Measurements from ENCODE around the gene NDST4.

The NDST4 gene

DNA sequence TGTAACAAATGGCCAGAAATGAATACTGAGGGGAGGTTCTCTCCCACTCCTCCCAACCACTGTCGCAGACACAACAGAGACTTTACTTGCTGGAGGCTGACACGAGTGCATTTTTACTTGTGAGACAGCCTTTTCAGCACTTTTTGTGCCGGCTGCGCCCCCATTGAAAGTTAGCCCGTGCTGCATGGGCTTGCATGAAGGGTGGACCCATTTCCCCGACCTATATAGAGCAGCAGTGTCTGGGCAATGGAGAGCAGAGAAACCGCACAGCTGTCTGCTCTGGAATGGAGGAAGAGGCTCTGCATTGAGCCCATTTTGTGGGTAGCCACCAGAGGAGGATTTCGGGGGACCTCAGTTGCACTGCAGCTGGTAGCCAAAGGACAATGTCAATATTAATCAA lies 306.1 kb downstream of the NDST4 start:
- H3K27me3 Mint-ChIP-seq (ENCODE audit: low read depth): no peaks in the 10 kb centered on the region
- H3K36me3 Mint-ChIP-seq (ENCODE audit: low read depth): no peaks in the 10 kb centered on the region
- H3K4me3 Mint-ChIP-seq: no peak overlapping the region
- H3K27ac Mint-ChIP-seq: no peak overlapping the region
- peaks cover 7% of the 10 kb centered on the region for H3K4me1 Mint-ChIP-seq
- H3K9me3 Mint-ChIP-seq: no peaks in the 10 kb centered on the region
- TF ChIP-seq, protein P1, sequence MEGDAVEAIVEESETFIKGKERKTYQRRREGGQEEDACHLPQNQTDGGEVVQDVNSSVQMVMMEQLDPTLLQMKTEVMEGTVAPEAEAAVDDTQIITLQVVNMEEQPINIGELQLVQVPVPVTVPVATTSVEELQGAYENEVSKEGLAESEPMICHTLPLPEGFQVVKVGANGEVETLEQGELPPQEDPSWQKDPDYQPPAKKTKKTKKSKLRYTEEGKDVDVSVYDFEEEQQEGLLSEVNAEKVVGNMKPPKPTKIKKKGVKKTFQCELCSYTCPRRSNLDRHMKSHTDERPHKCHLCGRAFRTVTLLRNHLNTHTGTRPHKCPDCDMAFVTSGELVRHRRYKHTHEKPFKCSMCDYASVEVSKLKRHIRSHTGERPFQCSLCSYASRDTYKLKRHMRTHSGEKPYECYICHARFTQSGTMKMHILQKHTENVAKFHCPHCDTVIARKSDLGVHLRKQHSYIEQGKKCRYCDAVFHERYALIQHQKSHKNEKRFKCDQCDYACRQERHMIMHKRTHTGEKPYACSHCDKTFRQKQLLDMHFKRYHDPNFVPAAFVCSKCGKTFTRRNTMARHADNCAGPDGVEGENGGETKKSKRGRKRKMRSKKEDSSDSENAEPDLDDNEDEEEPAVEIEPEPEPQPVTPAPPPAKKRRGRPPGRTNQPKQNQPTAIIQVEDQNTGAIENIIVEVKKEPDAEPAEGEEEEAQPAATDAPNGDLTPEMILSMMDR (IDR thresholded peaks at IDR 0.05; ENCODE audit: unreplicated experiment in 3 of 3): no peak

DNA sequence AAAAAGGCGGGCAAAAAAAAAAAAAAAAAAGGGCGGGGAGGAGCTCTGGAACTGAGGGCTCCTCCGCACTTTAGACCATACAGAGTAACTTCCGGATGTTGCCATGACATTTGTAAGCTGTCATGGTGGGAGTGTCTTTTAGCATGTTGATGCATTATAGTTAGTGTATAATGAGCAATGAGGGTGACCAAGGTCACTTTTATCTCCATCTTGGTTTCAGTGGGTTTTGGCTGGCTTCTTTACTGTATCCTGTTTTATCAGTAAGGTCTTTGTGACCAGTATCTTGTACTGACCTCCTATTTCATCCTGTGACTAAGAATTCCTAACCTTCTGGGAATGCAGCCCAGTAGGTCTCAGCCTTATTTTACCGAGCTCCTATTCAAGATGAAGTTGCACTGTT lies 321.4 kb downstream of the NDST4 start:
- TF ChIP-seq, protein P1 (IDR thresholded peaks at IDR 0.05; ENCODE audit: unreplicated experiment in 3 of 3): no peak
- no peak overlapping the region for H3K4me3 Mint-ChIP-seq
- no peaks in the 10 kb centered on the region for H3K36me3 Mint-ChIP-seq (ENCODE audit: low read depth)
- H3K27me3 Mint-ChIP-seq (ENCODE audit: low read depth): no peaks in the 10 kb centered on the region
- H3K4me1 Mint-ChIP-seq: peaks cover 6% of the 10 kb centered on the region
- H3K9me3 Mint-ChIP-seq: no peaks in the 10 kb centered on the region
- H3K27ac Mint-ChIP-seq: no peak overlapping the region

DNA sequence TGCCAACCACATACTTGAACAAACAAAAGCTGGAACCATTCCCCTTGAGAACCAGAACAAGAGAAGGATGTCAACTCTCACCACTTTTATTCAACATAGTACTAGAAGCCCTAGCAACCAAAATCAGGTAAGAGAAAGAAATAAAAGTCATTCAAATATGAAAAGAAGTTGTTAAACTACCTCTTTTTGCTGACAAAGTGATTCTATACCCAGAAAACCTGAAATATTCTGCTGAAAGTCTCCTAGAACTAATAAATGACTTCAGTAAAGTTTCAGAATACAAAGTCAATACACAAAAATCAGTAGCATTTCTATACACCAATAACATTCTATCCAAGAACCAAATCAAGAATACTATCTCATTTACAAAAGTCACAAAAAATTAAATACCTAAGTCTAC lies 327.9 kb downstream of the NDST4 start:
- H3K27ac Mint-ChIP-seq: no peak overlapping the region
- TF ChIP-seq, protein P1 (IDR thresholded peaks at IDR 0.05; ENCODE audit: unreplicated experiment in 3 of 3): no peak
- H3K36me3 Mint-ChIP-seq (ENCODE audit: low read depth): no peaks in the 10 kb centered on the region
- no peaks in the 10 kb centered on the region for H3K27me3 Mint-ChIP-seq (ENCODE audit: low read depth)
- H3K9me3 Mint-ChIP-seq: no peaks in the 10 kb centered on the region
- H3K4me3 Mint-ChIP-seq: no peak overlapping the region
- H3K4me1 Mint-ChIP-seq: peaks cover 18% of the 10 kb centered on the region

DNA sequence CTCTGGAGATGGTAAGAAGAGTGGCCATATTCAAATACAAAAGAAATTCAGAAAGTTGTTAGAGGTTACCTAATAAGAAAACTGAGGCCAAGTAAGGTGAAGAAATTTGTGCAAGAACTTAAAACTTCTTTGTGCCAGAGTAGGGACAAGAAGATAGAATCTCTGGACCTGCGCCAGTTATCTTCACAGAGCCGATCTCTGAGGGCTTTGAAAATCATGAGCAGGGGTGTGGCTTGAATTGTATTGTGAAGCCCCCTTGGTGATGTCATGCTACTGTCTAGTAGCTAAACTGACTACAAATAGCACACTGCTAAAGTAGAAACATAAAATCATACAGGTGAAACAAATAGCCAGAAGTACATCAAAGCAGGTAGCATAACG lies 330.2 kb downstream of the NDST4 start:
- peaks cover 18% of the 10 kb centered on the region for H3K4me1 Mint-ChIP-seq
- H3K36me3 Mint-ChIP-seq (ENCODE audit: low read depth): no peaks in the 10 kb centered on the region
- H3K27ac Mint-ChIP-seq: peak overlapping the region in 2 of 3 experiments; percentile 12 to 14
- TF ChIP-seq, protein P1 (IDR thresholded peaks at IDR 0.05; ENCODE audit: unreplicated experiment in 3 of 3): no peak
- H3K9me3 Mint-ChIP-seq: no peaks in the 10 kb centered on the region
- no peaks in the 10 kb centered on the region for H3K27me3 Mint-ChIP-seq (ENCODE audit: low read depth)
- H3K4me3 Mint-ChIP-seq: peak overlapping the region in 1 of 3 experiments; percentile 2

DNA sequence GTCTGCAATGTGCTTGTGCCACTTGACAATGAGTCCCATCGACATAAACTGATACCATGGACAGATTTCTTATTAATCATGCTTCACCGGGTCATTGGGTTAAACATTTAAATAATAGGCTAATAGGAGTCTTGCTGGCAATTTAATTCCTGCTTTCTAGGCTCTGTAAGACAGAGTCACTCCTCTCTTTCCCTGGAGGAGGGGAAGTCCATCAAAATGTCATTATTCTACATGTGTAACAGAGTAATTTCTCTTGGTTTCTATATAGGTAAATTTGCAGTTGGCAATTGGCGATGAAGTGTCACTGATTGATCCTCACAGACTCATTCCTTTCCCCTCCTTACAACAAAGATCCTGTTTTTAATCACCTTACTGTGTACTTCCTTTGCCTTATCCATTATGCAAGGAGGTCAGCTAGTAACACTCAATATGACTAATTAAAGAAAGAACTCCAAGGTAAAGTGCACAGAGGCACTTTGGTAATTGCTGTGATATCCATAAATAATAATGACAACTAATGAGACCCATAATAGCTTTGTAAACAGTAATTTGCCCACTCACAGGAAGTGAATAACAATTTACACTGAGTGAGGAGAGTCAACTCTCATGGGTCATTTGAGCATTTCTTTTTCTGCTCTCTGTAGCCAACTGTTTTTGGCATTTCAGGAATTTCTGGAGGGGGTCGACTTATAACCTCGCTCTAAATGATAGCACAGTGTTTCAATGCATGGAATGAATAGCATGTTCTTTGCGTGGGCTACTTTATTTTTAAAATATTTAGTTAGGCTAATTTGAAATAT lies 330.8 kb downstream of the NDST4 start:
- TF ChIP-seq, protein P1 (IDR thresholded peaks at IDR 0.05; ENCODE audit: unreplicated experiment in 3 of 3): no peak
- H3K36me3 Mint-ChIP-seq (ENCODE audit: low read depth): no peaks in the 10 kb centered on the region
- H3K4me3 Mint-ChIP-seq: no peak overlapping the region
- H3K4me1 Mint-ChIP-seq: peaks cover 18% of the 10 kb centered on the region
- peak overlapping the region in 2 of 3 experiments; percentile 12 to 14 for H3K27ac Mint-ChIP-seq
- no peaks in the 10 kb centered on the region for H3K27me3 Mint-ChIP-seq (ENCODE audit: low read depth)
- no peaks in the 10 kb centered on the region for H3K9me3 Mint-ChIP-seq

DNA sequence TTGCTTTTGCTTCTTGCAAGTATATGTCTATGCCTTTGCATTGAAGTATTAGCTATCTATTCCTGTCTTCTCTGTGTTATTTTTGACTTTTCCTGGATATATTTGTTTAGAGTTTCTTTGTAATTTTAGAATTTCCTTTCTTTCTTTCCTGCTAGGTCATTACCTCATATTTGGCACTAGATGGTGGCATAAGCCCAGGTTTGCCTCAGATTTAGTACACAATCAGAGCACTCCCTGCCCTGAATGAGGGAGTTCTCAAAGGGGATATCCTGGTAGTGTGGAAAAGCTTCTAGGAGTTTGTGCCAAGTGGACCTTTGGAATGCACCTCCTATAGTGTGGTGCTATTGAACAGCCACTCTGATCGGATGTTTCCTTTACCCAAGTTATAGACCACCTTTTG lies 333.2 kb downstream of the NDST4 start:
- H3K9me3 Mint-ChIP-seq: peaks cover 3% of the 10 kb centered on the region
- H3K36me3 Mint-ChIP-seq (ENCODE audit: low read depth): no peaks in the 10 kb centered on the region
- H3K27ac Mint-ChIP-seq: no peak overlapping the region
- H3K27me3 Mint-ChIP-seq (ENCODE audit: low read depth): no peaks in the 10 kb centered on the region
- H3K4me1 Mint-ChIP-seq: peaks cover 18% of the 10 kb centered on the region
- no peak overlapping the region for H3K4me3 Mint-ChIP-seq
- TF ChIP-seq, protein P1 (IDR thresholded peaks at IDR 0.05; ENCODE audit: unreplicated experiment in 3 of 3): peak; percentile 49 to 72 (median 50)

Measured in nephron (organoid).